ENCODE results near the gene ZNHIT3.
A peak's percentile ranks its signal among the peaks of the same experiment; 100 is the strongest.
"Not testable (repeated sequence)": the region's sequence is repeated elsewhere in the genome, so short reads cannot be mapped to it uniquely, and the experiment has no call there.

Gene ZNHIT3

DNA sequence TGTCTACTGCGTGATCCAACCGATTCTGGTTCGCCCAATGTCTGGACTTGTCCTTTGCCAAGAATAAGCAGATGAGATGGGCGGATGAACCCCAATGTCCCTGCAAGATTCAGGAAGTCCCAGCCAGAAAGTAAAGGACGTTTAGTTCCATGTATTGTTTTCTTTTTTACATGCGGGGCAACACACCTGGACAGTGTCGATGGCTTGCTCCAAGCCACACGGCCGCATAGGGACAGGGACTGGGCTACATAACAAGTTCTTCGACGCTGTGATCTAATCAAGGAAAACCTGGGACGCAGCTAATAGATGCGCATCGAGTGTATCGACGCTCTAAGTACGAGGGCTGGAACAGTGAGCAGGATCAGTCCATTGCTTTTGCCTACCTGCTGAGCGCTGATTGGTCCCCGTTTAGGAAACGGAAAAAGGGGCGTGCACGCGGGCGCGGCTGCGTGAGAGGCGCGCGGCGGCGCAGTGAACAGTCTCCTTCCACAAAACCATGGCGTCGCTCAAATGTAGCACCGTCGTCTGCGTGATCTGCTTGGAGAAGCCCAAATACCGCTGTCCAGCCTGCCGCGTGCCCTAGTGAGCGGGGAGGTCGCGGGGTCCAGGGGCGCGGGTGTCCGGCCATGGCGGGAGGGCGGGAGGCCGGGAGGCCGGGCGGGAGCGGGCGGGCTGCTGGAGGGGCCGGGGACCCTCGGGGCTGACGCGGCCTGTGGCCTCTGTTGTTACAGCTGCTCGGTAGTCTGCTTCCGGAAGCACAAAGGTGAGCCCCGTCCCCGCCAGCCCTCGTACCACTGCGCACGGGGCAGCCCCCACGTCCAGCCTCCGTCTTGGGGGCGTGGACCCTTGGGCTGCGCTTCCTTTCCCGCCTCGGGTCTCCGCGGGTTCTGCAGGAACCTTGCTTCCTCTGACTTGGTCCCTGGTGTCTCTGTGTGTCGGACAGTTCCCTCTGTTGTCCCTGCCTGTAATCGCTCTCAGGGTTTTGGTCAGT, at the start of gene ZNHIT3:
Gene ZNHIT3 (plus strand): TSS at position 478 of the 991 bp plus-strand sequence. CDS start 19 bp downstream, at position 497.
- peak; percentile 70 to 82 for DNase-seq (ENCODE audit: extremely low read depth in 1 of 2, low read depth in 1 of 2)

- DNase-seq (ENCODE audit: extremely low read depth in 1 of 2, low read depth in 1 of 2), result not testable (repeated sequence)
Observed at GRCh38 chr17:36441792-36442191, 44.7 kb upstream of the ZNHIT3 start.

- DNase-seq (ENCODE audit: extremely low read depth in 1 of 2, low read depth in 1 of 2), result no peak
Observed at GRCh38 chr17:36443777-36444176, 42.7 kb upstream of the ZNHIT3 start.

DNA sequence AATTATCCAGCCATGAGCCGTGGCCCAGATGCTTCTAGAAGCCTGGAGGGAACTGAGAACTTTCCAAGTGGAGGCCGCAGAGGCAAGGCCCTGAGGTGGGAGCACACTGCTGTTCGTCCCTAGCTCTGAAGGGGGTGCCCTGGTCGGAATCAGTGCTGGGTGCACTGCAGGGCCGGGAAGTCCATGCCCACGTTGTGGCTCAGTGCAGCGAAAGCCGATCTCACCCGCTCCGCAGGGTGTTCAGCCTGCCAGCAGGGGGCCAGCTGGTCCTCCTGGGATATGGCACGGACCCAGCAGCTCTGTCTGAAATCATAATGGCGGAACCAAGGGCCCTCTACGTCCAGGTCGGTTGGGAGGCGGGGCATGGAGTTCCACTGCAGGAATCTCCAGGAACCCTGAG, 36.5 kb upstream of the ZNHIT3 start:
- not testable (repeated sequence) for DNase-seq (ENCODE audit: extremely low read depth in 1 of 2, low read depth in 1 of 2)

GRCh38 chr17:36452888-36453287, 33.6 kb upstream of the ZNHIT3 start:
- DNase-seq (ENCODE audit: extremely low read depth in 1 of 2, low read depth in 1 of 2), result not testable (repeated sequence)

GRCh38 chr17:36457701-36458100, 28.8 kb upstream of the ZNHIT3 start:
- not testable (repeated sequence) for DNase-seq (ENCODE audit: extremely low read depth in 1 of 2, low read depth in 1 of 2)

GRCh38 chr17:36459045-36459444, 27.4 kb upstream of the ZNHIT3 start:
- DNase-seq (ENCODE audit: extremely low read depth in 1 of 2, low read depth in 1 of 2), result no peak

- no peak for DNase-seq (ENCODE audit: extremely low read depth in 1 of 2, low read depth in 1 of 2)
Observed at GRCh38 chr17:36459601-36460000, 26.9 kb upstream of the ZNHIT3 start.

- DNase-seq (ENCODE audit: extremely low read depth in 1 of 2, low read depth in 1 of 2), result no peak
Observed at GRCh38 chr17:36460265-36460937, 26.1 kb upstream of the ZNHIT3 start.

- DNase-seq (ENCODE audit: extremely low read depth in 1 of 2, low read depth in 1 of 2), result no peak
Observed at GRCh38 chr17:36461330-36462110, 25.0 kb upstream of the ZNHIT3 start.

- peak; percentile 36 to 44 for DNase-seq (ENCODE audit: extremely low read depth in 1 of 2, low read depth in 1 of 2)
Observed at GRCh38 chr17:36463916-36464764, 22.3 kb upstream of the ZNHIT3 start.

GRCh38 chr17:36464765-36465088, 21.8 kb upstream of the ZNHIT3 start:
- DNase-seq (ENCODE audit: extremely low read depth in 1 of 2, low read depth in 1 of 2), result no peak

DNA sequence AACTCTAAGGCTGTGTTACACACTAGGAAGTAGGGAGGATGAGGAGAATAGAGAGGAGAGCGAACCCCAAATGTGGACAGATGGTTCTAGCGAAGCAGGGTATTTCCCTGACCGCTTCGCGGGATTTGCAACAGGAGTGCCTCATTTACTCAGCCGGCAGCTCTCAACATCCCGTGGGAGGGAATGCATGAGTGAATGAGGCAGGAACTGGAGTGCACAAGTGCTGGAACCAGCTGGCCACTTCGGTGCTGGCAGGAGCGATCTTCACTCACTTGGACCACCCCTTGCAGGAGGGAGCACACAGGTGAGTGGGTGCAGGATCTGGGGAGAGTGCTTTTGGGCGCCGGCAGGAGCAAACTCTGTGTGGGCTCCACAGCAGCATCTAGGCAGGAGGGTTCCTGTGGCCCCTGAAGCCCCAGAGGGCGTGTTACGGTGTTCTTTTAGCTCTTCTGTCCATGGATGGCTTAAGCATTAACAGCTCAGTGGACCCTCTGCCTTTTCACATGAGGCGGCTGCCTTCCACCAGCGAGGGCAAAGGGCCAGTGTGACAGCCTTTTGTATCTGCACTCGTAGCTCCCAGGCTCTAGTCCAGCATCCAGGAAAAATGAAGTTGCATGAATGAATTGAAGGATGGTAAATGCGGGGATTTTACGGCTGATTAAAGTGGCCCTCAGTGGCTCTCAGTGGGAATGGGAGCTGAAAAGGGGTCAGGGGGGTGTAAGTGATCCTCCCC, 17.4 kb upstream of the ZNHIT3 start:
- no peak for DNase-seq (ENCODE audit: extremely low read depth in 1 of 2, low read depth in 1 of 2)

DNA sequence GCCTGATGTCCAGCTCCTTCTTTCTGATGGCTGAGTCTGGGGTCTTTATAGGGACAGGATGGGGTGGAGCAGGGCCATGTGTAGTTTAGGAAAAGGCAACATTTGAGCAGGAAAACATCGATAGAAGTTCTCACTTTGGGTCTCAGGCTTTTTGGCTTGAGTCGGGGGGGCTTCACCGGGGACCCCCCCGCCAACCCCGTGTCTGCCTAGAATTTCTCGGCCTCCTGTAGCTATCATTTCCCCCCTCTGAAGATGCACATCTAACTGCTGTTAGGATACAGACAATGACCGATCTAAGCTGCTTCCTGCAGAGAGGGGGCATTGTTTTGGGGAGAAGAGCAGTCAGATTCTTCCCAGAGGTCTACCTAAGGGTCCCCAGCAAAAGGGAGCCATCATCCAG, 16.7 kb upstream of the ZNHIT3 start:
- DNase-seq (ENCODE audit: extremely low read depth in 1 of 2, low read depth in 1 of 2), result no peak

GRCh38 chr17:36470499-36470898, 16.0 kb upstream of the ZNHIT3 start:
- no peak for DNase-seq (ENCODE audit: extremely low read depth in 1 of 2, low read depth in 1 of 2)

- DNase-seq (ENCODE audit: extremely low read depth in 1 of 2, low read depth in 1 of 2), result no peak
Observed at GRCh38 chr17:36474571-36474970, 11.9 kb upstream of the ZNHIT3 start.

- DNase-seq (ENCODE audit: extremely low read depth in 1 of 2, low read depth in 1 of 2), result no peak
Observed at GRCh38 chr17:36475346-36475970, 11.0 kb upstream of the ZNHIT3 start.

- DNase-seq (ENCODE audit: extremely low read depth in 1 of 2, low read depth in 1 of 2), result no peak
Observed at GRCh38 chr17:36481829-36482228, 4.7 kb upstream of the ZNHIT3 start.
